Gastrocnemius medialis (tissue), 4 donors: ENCODE data around the gene ENHO.

Source experiments
- POLR2A ChIP-seq, 2 donors: fragments of 450-650 bp; IDR thresholded peaks; one replicate each; pipeline ENCODE4 v1.6.1; 2017; ENCODE audit warnings: antibody characterized with exemption in 2 of 2, mild to moderate bottlenecking in 2 of 2, moderate library complexity in 2 of 2
- TF ChIP-seq, protein P1 (sequence below), 5 experiments: fragments of 450-650 bp in 3 of 5; fragments of 200-600 bp in 2 of 5; sonication (generic) in 2 of 5; IDR thresholded peaks in 4 of 5; conservative IDR thresholded peaks in 1 of 5; 1 replicate in 4 of 5; 2 replicates in 1 of 5; pipeline ENCODE4 v1.5.1; 2016 to 2019; ENCODE audit warnings: antibody characterized with exemption in 5 of 5, mild to moderate bottlenecking in 3 of 5, moderate library complexity in 3 of 5

DNA sequence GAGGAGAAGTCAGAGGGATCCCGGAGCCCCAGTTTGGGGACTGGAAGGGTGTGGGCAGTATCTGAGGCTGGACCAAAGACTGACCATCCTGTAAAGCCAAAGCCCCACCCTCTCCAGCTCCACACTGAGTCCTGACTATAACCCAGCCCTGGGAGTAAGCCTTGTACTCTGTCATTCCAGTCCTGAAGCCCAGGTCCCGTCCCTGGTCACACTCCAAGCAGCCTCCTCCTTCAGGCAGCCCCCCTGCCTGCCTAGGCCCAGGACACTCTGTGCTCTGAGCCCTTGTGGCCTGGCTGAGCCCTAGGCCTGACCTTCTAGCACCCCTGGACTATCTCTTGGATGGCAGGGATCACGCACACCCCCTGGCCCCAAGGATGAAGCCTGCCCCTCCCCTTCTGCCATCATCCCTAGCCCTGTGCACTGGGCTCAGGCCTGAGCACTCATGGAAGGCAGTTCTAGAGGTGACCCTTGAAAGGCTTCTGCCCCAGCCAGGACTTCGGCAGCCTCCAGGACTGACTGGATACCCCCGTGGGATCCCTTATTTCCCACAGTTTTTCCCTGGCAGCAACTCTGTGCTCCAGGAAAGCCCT lies 28.0 kb upstream of the ENHO start:
- TF ChIP-seq, protein P1, sequence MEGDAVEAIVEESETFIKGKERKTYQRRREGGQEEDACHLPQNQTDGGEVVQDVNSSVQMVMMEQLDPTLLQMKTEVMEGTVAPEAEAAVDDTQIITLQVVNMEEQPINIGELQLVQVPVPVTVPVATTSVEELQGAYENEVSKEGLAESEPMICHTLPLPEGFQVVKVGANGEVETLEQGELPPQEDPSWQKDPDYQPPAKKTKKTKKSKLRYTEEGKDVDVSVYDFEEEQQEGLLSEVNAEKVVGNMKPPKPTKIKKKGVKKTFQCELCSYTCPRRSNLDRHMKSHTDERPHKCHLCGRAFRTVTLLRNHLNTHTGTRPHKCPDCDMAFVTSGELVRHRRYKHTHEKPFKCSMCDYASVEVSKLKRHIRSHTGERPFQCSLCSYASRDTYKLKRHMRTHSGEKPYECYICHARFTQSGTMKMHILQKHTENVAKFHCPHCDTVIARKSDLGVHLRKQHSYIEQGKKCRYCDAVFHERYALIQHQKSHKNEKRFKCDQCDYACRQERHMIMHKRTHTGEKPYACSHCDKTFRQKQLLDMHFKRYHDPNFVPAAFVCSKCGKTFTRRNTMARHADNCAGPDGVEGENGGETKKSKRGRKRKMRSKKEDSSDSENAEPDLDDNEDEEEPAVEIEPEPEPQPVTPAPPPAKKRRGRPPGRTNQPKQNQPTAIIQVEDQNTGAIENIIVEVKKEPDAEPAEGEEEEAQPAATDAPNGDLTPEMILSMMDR (IDR thresholded peaks at IDR 0.05 in 4 of 5, conservative IDR thresholded peaks at IDR 0.05 in 1 of 5), result no peak
- TF ChIP-seq POLR2A (IDR thresholded peaks at IDR 0.05), result no peak
